Measurements from ENCODE around the gene CIT.

GRCh38 chr12:119835068-119835467 lies 42.1 kb downstream of the CIT start:
- TF ChIP-seq, protein P1, sequence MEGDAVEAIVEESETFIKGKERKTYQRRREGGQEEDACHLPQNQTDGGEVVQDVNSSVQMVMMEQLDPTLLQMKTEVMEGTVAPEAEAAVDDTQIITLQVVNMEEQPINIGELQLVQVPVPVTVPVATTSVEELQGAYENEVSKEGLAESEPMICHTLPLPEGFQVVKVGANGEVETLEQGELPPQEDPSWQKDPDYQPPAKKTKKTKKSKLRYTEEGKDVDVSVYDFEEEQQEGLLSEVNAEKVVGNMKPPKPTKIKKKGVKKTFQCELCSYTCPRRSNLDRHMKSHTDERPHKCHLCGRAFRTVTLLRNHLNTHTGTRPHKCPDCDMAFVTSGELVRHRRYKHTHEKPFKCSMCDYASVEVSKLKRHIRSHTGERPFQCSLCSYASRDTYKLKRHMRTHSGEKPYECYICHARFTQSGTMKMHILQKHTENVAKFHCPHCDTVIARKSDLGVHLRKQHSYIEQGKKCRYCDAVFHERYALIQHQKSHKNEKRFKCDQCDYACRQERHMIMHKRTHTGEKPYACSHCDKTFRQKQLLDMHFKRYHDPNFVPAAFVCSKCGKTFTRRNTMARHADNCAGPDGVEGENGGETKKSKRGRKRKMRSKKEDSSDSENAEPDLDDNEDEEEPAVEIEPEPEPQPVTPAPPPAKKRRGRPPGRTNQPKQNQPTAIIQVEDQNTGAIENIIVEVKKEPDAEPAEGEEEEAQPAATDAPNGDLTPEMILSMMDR (IDR thresholded peaks at IDR 0.05), result peak; percentile 18
- no peak for TF ChIP-seq EZH2 (IDR thresholded peaks at IDR 0.05)

Measured in neural progenitor cell (in vitro differentiated cells).